GM18951 (cell line): ENCODE data around the gene DPH1.

Experiments used
- POLR2A ChIP-seq: IDR thresholded peaks from 4 replicates; pipeline ENCODE4 v1.6.1; 2011; ENCODE audit warnings: mild to moderate bottlenecking; ENCODE audit not compliant: insufficient read length, insufficient read depth; ENCODE audit errors: extremely low read depth
- in situ Hi-C: fragments of 300-500 bp; cut with MboI; formaldehyde crosslinking; loops from one replicate; pipeline ENCODE4 v1.12.0; 2022; ENCODE audit warnings: low sequenced_read_pairs, mixed read lengths, inconsistent platforms; ENCODE audit not compliant: unreplicated experiment

Gene DPH1

GRCh38 chr17:2025622-2026309, 4.2 kb upstream of the DPH1 start:
- in situ Hi-C loops: loop anchor here (25.0 kb wide), 1 partner anchor 313 kb away; the partner anchor contains the start of genes TLCD2 and WDR81
- no peak for TF ChIP-seq POLR2A

- no peak for TF ChIP-seq POLR2A
- in situ Hi-C loops: loop anchor here (25.0 kb wide), 1 partner anchor 315 kb away; the partner anchor contains the start of genes TLCD2 and WDR81
Measured at GRCh38 chr17:2027528-2028233, 2.3 kb upstream of the DPH1 start.

GRCh38 chr17:2028234-2028614, 1.7 kb upstream of the DPH1 start:
- no peak for TF ChIP-seq POLR2A
- in situ Hi-C loops: loop anchor here (25.0 kb wide), 1 partner anchor 316 kb away; the partner anchor contains the start of genes TLCD2 and WDR81

GRCh38 chr17:2028737-2029136, 1.2 kb upstream of the DPH1 start:
- in situ Hi-C loops: loop anchor here (25.0 kb wide), 1 partner anchor 316 kb away; the partner anchor contains the start of genes TLCD2 and WDR81
- TF ChIP-seq POLR2A: no peak

GRCh38 chr17:2030779-2031163, 818 bp downstream of the DPH1 start:
- TF ChIP-seq POLR2A: no peak
- in situ Hi-C loops: loop anchor here (25.0 kb wide), 1 partner anchor 318 kb away; the partner anchor contains the start of genes TLCD2 and WDR81

- in situ Hi-C loops: loop anchor here (25.0 kb wide), 1 partner anchor 321 kb away; the partner anchor contains the start of genes TLCD2 and WDR81
- TF ChIP-seq POLR2A: no peak
Measured at GRCh38 chr17:2033153-2033552, 3.2 kb downstream of the DPH1 start.

- in situ Hi-C loops: loop anchor here (25.0 kb wide), 1 partner anchor 322 kb away; the partner anchor contains the start of genes TLCD2 and WDR81
- no peak for TF ChIP-seq POLR2A
Measured at GRCh38 chr17:2034157-2034556, 4.2 kb downstream of the DPH1 start.

GRCh38 chr17:2034806-2035540, 5.0 kb downstream of the DPH1 start:
- in situ Hi-C loops: loop anchor here (25.0 kb wide), 1 partner anchor 323 kb away; the partner anchor contains the start of genes TLCD2 and WDR81
- TF ChIP-seq POLR2A: no peak

- in situ Hi-C loops: loop anchor here (25.0 kb wide), 1 partner anchor 324 kb away; the partner anchor contains the start of genes TLCD2 and WDR81
- no peak for TF ChIP-seq POLR2A
Measured at GRCh38 chr17:2035541-2036488, 5.9 kb downstream of the DPH1 start.

- in situ Hi-C loops: loop anchor here (25.0 kb wide), 1 partner anchor 325 kb away; the partner anchor contains the start of genes TLCD2 and WDR81
Measured at GRCh38 chr17:2037155-2037554, 7.2 kb downstream of the DPH1 start.

GRCh38 chr17:2040219-2040827, 10.4 kb downstream of the DPH1 start:
- TF ChIP-seq POLR2A: no peak
- in situ Hi-C loops: loop anchor here (25.0 kb wide), 1 partner anchor 328 kb away; the partner anchor contains the start of genes TLCD2 and WDR81

More at GRCh38 chr17:2037155-2037554, 7.2 kb downstream of the DPH1 start:
- no peak for TF ChIP-seq POLR2A
